ENCODE data around the gene VSIG10L.

Gene VSIG10L

DNA sequence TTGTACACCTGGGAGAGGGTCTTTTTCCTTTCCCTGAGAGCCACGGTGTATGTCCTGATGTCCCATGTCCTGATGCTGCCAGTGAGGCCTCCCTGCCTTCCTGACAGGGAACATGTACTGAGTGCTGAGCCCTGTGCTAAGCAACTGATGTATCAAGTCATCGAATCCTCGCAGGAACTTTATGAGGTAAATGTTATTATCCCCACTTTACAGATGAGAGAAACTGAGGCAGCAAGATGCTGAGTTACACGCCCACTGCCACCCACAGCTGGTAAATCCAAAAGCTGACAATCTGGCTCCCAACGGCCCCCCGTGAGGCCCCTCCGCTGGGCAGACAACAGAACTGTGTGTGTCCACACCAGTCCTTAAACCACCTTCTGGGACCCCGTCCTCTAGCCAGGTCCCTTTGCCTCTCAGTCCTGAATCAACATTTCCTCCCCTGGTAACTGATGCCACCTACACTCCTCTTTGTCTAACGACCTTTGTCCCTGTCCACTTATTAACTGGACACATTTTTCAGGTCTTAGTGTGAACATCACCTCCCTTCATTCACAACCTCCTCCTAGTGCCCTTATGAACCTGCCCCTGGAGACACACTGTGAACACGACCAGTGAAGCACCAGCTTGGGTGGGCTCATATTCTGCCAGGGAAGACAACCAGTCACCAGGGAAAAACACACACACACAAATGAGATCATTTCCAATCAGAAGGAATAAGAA lies 5.4 kb upstream of the VSIG10L start:
- Histone ChIP-seq H3K36me3 (ENCODE audit: control insufficient read depth in 2 of 2, insufficient read depth in 2 of 2, low read length in 2 of 2) (peaks cover 20 to 48% of the 10 kb centered on the region in 2 donors), H3K27me3 (ENCODE audit: control insufficient read depth in 1 of 2, insufficient read depth in 2 of 2, low read length in 2 of 2) (no peaks in the 10 kb centered on the region), H3K9me3 (ENCODE audit: control insufficient read depth in 2 of 2, low read length in 2 of 2) (no peaks in the 10 kb centered on the region), H3K4me3 (ENCODE audit: low read length in 2 of 2) (no peak overlapping the region), H3K27ac (ENCODE audit: low read length) (no peak overlapping the region), H3K9ac (ENCODE audit: low read length in 2 of 2) (no peak overlapping the region), H3K4me1 (ENCODE audit: control insufficient read depth, insufficient read depth, low read length) (no peaks in the 10 kb centered on the region)

DNA sequence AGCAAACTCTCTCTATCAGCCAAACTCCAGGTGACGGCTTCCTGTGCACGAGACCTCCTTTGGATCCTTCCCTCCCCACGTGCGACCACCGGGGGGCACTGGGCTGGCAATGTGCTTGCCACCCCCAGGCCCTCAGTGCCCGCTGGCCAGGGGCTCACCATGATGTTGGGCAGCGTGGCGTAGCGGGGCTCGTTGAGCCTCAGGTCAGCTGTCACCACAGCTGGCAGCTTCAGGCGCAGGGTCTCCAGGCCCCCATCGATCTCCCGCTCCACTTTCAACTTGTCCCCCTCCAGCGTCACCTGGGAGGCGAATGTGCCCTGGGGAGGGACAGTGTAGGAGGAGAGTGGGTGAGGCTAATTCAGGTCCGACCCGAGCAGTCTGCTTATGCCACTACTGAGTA lies 4.8 kb upstream of the VSIG10L start:
- Histone ChIP-seq H3K9me3 (ENCODE audit: control insufficient read depth in 2 of 2, low read length in 2 of 2) (no peaks in the 10 kb centered on the region), H3K27me3 (ENCODE audit: control insufficient read depth in 1 of 2, insufficient read depth in 2 of 2, low read length in 2 of 2) (no peaks in the 10 kb centered on the region), H3K4me1 (ENCODE audit: control insufficient read depth, insufficient read depth, low read length) (peaks cover 3% of the 10 kb centered on the region), H3K4me3 (ENCODE audit: low read length in 2 of 2) (no peak overlapping the region), H3K9ac (ENCODE audit: low read length in 2 of 2) (no peak overlapping the region), H3K27ac (ENCODE audit: low read length) (no peak overlapping the region), H3K36me3 (ENCODE audit: control insufficient read depth in 2 of 2, insufficient read depth in 2 of 2, low read length in 2 of 2) (peaks cover 17 to 43% of the 10 kb centered on the region in 2 donors)

DNA sequence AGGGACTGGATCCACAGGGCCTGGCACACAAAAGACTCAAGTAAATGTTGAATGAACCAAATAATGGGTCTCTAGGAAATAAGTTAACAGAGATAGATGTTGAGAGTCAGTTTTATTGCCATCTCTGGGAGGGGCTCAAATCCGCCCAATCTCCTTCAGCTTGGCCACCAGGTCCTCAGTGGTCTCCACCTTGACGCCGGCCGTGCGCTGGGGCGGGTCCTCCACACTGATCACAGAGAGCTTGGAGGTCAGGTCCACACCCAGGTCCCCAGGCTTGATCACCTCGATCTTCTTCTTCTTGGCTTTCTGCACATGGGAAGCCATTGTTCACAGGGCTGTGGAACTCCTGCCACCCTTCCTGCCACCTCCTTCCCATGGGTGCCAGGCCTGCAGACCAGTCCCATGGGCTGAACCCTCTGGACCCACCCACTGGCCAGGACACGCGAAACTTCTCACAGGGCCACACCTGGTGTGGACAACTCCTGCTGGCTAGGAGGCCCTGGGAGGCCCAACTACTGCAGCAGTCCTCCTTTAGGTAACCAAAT lies 3.2 kb upstream of the VSIG10L start:
- Histone ChIP-seq H3K27me3 (ENCODE audit: control insufficient read depth in 1 of 2, insufficient read depth in 2 of 2, low read length in 2 of 2) (no peaks in the 10 kb centered on the region), H3K27ac (ENCODE audit: low read length) (no peak overlapping the region), H3K4me3 (ENCODE audit: low read length in 2 of 2) (no peak overlapping the region), H3K36me3 (ENCODE audit: control insufficient read depth in 2 of 2, insufficient read depth in 2 of 2, low read length in 2 of 2) (peaks cover 10 to 30% of the 10 kb centered on the region in 2 donors), H3K9me3 (ENCODE audit: control insufficient read depth in 2 of 2, low read length in 2 of 2) (no peaks in the 10 kb centered on the region), H3K4me1 (ENCODE audit: control insufficient read depth, insufficient read depth, low read length) (peaks cover 16% of the 10 kb centered on the region), H3K9ac (ENCODE audit: low read length in 2 of 2) (no peak overlapping the region)

DNA sequence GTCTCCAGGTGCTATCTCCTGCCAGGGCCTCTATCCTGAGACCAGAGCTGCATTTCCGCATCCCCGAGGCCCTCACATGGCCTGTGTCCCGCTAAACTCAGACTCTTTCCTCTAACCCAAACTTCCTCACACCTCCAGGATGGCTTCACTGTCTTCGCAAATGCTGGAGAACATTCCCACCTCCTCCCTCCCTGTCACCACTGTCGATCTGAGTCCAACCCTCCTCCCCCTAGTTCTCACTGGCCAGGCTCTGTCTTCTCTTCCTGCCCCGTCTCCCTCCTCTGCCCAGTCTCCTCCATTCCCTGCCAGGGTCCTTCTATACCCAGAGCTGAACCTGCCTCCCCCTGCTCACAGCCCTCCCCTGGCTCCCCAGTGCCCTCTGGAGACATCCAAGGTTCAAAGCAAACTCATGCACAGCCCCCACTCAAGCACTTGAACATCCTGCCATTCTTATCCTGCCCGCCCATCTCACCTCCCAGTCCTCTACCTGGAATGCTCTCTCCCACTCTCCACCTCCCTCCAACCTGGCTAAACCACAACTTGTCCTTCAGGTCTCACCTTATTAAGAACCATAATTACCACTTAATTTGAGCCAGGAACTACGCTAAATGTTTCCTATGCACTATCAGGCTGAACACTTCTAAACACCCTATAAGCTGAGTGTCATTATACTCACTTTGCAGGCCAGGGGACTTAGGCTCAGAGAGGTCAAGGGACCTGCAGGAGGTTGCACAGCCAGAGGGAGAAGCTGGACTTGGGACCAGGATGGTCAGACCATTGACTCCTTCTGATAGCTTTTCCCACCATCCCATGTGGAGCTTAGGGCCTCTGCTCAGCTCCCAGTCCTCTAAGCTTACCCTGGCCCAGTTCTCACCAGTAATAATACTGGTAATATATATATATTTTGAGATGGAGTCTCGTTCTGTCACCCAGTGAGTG lies 961 bp upstream of the VSIG10L start:
- H3K27ac ChIP-seq (ENCODE audit: low read length) = peak overlapping the region; percentile 53

DNA sequence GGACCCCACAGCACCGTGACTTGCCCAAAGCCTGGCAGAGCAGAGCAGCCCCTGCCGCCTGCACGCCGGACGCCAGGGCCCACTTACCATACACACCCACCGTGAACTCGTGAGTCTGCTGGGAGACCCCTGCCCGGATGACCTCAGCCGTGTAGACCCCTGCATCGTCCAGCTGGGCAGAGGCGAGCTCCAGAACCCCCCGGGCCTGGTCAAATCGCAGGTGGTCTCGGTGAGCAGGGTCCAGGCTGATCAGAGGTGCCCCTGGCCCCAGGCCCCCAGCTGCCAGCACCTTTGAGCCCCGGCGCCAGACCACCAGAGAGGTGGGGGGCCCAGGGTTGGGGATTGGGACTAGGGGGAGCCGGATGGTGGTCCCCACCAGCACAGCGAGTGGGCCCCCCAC lies 873 bp downstream of the VSIG10L start:
- no peaks in the 10 kb centered on the region for H3K27me3 ChIP-seq (ENCODE audit: control insufficient read depth in 1 of 2, insufficient read depth in 2 of 2, low read length in 2 of 2)

More for the DNA sequence above, 961 bp upstream of the VSIG10L start:
- H3K36me3 ChIP-seq (ENCODE audit: control insufficient read depth in 2 of 2, insufficient read depth in 2 of 2, low read length in 2 of 2) = peaks cover 7 to 28% of the 10 kb centered on the region in 2 donors
- peaks cover 23% of the 10 kb centered on the region for H3K4me1 ChIP-seq (ENCODE audit: control insufficient read depth, insufficient read depth, low read length)
- H3K4me3 ChIP-seq (ENCODE audit: low read length in 2 of 2) = no peak overlapping the region
- H3K27me3 ChIP-seq (ENCODE audit: control insufficient read depth in 1 of 2, insufficient read depth in 2 of 2, low read length in 2 of 2) = no peaks in the 10 kb centered on the region
- no peak overlapping the region for H3K9ac ChIP-seq (ENCODE audit: low read length in 2 of 2)
- H3K9me3 ChIP-seq (ENCODE audit: control insufficient read depth in 2 of 2, low read length in 2 of 2) = no peaks in the 10 kb centered on the region

DNA sequence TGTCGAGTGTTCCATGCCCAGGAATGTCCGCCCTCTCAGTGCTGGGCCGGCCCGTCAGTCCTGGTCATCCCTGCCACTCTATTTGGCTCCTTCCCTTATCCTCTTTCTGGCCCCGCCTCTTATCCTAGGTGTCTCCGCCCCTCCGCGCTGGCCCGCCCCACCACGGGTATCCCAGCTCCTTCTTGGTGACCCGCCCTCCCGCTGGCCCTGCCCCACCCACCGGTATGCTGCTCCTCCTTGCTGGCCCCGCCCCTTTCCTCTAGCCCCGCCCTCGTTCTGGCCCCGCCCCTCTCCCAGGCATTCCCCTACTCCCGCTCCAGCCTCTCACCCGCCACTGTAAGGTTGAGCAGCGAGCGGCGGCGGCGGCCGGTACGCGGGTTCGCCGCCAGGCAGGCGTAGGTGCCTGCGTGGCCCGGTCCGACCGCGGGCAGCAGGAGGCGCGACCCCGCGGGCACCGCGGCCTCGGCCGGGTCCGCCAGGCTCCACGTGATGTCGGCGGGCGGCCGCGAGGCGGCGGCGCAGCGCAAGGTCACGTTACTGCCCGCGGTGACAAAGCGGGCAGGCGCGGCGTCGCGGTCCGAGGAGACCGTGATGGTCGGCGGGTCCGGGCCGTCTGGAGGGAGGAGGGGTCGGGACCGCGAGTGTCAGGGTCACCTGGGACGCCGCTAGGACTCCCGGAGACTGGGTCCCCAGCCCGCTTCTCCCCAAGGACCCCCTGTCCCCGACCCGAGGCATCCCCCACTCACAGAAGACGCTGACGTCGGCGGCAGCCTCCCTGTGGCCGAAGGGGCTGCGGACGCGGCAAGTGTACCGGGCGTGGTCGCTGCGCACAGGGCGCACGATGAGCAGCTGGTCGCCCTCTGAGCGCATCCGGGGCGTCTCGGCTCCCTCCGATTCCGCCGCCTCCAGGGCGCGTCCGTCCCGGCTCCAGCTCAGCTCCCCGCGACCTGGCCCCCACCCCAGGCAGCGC lies 2.0 kb downstream of the VSIG10L start:
- peaks cover 4 to 5% of the 10 kb centered on the region in 2 donors for H3K36me3 ChIP-seq (ENCODE audit: control insufficient read depth in 2 of 2, insufficient read depth in 2 of 2, low read length in 2 of 2)
- peaks cover 23% of the 10 kb centered on the region for H3K4me1 ChIP-seq (ENCODE audit: control insufficient read depth, insufficient read depth, low read length)
- no peaks in the 10 kb centered on the region for H3K27me3 ChIP-seq (ENCODE audit: control insufficient read depth in 1 of 2, insufficient read depth in 2 of 2, low read length in 2 of 2)
- peak overlapping the region; percentile 63 to 68 for H3K9ac ChIP-seq (ENCODE audit: low read length in 2 of 2)
- peak overlapping the region; percentile 64 to 80 for H3K4me3 ChIP-seq (ENCODE audit: low read length in 2 of 2)
- H3K9me3 ChIP-seq (ENCODE audit: control insufficient read depth in 2 of 2, low read length in 2 of 2) = no peaks in the 10 kb centered on the region
- H3K27ac ChIP-seq (ENCODE audit: low read length) = peak overlapping the region; percentile 76

More for the DNA sequence above, 873 bp downstream of the VSIG10L start:
- Histone ChIP-seq H3K4me1 (ENCODE audit: control insufficient read depth, insufficient read depth, low read length) (peaks cover 23% of the 10 kb centered on the region), H3K4me3 (ENCODE audit: low read length in 2 of 2) (no peak overlapping the region), H3K36me3 (ENCODE audit: control insufficient read depth in 2 of 2, insufficient read depth in 2 of 2, low read length in 2 of 2) (peaks cover 7 to 13% of the 10 kb centered on the region in 2 donors), H3K9me3 (ENCODE audit: control insufficient read depth in 2 of 2, low read length in 2 of 2) (no peaks in the 10 kb centered on the region), H3K9ac (ENCODE audit: low read length in 2 of 2) (peak overlapping the region in 1 of 2 donors; percentile 63), H3K27ac (ENCODE audit: low read length) (peak overlapping the region; percentile 76)

DNA sequence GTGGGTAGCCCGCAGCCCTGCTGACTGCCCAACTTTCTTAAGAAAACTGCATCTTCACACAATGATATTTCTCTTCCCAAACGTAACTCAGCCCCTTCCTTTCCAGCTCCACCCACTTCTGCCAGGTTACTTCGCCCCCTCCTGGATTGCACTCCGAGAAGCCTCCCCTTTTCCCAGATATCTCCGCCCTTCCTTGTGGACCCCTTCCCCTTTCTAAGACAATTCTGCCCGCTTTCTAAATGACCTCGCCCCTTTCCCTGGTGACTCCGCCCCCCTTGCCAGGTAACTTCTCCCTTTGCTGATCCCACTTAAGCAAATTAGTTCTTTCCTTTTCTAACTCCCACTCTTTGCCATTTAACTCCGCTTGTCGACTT lies 2.6 kb downstream of the VSIG10L start:
- H3K36me3 ChIP-seq (ENCODE audit: control insufficient read depth in 2 of 2, insufficient read depth in 2 of 2, low read length in 2 of 2) = no peaks in the 10 kb centered on the region
- H3K9ac ChIP-seq (ENCODE audit: low read length in 2 of 2) = peak overlapping the region; percentile 57 to 58
- no peaks in the 10 kb centered on the region for H3K27me3 ChIP-seq (ENCODE audit: control insufficient read depth in 1 of 2, insufficient read depth in 2 of 2, low read length in 2 of 2)
- H3K4me3 ChIP-seq (ENCODE audit: low read length in 2 of 2) = peak overlapping the region; percentile 64 to 80
- H3K4me1 ChIP-seq (ENCODE audit: control insufficient read depth, insufficient read depth, low read length) = peaks cover 23% of the 10 kb centered on the region
- peak overlapping the region; percentile 74 for H3K27ac ChIP-seq (ENCODE audit: low read length)
- no peaks in the 10 kb centered on the region for H3K9me3 ChIP-seq (ENCODE audit: control insufficient read depth in 2 of 2, low read length in 2 of 2)

DNA sequence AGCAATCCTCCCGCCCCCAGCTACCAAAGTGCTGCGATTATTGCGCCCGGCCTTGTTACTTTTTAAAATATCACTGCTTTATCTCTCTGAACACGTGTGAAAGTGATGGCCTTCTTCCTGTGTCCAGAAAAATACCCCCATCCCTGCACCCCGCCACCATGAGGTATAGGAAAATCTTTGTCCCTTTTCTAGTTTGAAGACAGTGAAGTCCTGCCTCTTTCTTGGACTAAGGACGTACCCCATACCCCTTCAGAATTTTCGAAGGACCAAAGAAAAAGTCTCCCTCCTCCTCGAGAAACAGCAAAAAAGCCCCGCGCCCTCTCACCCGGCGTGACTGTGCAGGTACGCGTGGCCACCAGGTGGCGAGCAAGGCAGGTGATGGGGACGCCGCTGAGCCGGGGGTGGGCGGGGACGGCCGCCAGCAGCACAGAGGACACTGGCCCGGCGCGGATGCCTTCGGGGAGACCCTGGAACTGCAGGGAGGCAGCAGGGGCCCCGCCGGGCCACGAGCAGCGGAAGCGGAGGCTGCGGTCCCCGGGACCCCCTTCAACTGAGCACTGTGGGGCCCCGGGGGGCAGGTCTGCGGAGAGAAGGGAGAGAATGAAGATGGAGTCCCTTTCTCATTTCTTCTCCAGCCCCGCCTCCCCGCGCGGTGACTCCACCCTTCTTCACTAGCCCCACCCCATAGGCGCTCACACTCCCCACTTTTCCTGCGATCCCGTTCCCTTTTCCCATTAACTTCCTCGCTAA lies 3.2 kb downstream of the VSIG10L start:
- Histone ChIP-seq H3K27me3 (ENCODE audit: control insufficient read depth in 1 of 2, insufficient read depth in 2 of 2, low read length in 2 of 2) (no peaks in the 10 kb centered on the region), H3K9me3 (ENCODE audit: control insufficient read depth in 2 of 2, low read length in 2 of 2) (no peaks in the 10 kb centered on the region), H3K27ac (ENCODE audit: low read length) (peak overlapping the region; percentile 74), H3K36me3 (ENCODE audit: control insufficient read depth in 2 of 2, insufficient read depth in 2 of 2, low read length in 2 of 2) (no peaks in the 10 kb centered on the region), H3K4me3 (ENCODE audit: low read length in 2 of 2) (peak overlapping the region; percentile 64 to 80), H3K9ac (ENCODE audit: low read length in 2 of 2) (peak overlapping the region; percentile 43 to 58), H3K4me1 (ENCODE audit: control insufficient read depth, insufficient read depth, low read length) (peaks cover 23% of the 10 kb centered on the region)

DNA sequence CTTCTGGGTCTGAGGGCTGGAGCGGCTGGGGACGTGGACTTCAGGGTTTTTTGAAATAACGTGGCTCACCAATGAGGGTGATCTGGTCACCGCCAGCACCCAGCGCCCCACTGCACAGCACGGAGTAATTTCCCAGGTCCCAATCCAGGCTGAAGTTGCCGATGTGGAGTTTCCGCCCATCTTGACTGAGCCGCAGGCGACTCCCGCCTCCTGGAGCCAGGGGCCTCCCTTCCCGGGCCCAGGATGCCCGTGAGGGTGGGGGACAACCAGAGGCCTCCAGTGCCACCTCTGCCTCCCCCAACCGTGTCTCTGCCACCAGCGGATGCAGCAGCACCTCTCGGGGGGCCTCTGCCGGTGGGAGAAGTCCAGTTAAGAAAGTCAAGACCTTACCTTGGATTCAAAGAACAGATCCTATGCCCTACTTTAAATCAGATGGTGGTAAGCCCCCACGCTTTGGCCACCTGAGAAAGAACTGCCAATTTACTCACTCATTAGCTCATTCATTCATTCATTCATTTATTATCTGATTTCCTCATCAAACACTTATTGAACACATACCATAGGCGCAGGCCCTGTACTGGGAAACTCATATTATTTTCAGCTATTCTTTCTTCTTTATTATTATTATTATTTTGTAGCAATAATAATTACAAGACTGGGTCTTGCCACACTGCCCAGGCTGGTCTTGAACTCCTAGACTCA lies 3.9 kb downstream of the VSIG10L start:
- Histone ChIP-seq H3K27ac (ENCODE audit: low read length) (peak overlapping the region; percentile 74), H3K36me3 (ENCODE audit: control insufficient read depth in 2 of 2, insufficient read depth in 2 of 2, low read length in 2 of 2) (no peaks in the 10 kb centered on the region), H3K9me3 (ENCODE audit: control insufficient read depth in 2 of 2, low read length in 2 of 2) (no peaks in the 10 kb centered on the region), H3K4me1 (ENCODE audit: control insufficient read depth, insufficient read depth, low read length) (peaks cover 23% of the 10 kb centered on the region), H3K4me3 (ENCODE audit: low read length in 2 of 2) (no peak overlapping the region), H3K27me3 (ENCODE audit: control insufficient read depth in 1 of 2, insufficient read depth in 2 of 2, low read length in 2 of 2) (no peaks in the 10 kb centered on the region), H3K9ac (ENCODE audit: low read length in 2 of 2) (no peak overlapping the region)
